HG02642 (cell line): Measurements from ENCODE around the gene LEFTY1.
"Not testable (repeated sequence)": the region's sequence is repeated elsewhere in the genome, so short reads cannot be mapped to it uniquely, and the experiment has no call there.

Source experiments
- ATAC-seq: cut with Tn5 transposase; IDR thresholded peaks from one replicate; pipeline ENCODE4 v1.9.1; 2021; ENCODE audit warnings: mild to moderate bottlenecking; ENCODE audit not compliant: unreplicated experiment, poor library complexity

Gene LEFTY1

GRCh38 chr1:225890346-225891228 is 1.6 kb upstream of the LEFTY1 start:
- ATAC-seq, result no peak

- ATAC-seq, result no peak
Observed at GRCh38 chr1:225889743-225890142, 797 bp upstream of the LEFTY1 start.

DNA sequence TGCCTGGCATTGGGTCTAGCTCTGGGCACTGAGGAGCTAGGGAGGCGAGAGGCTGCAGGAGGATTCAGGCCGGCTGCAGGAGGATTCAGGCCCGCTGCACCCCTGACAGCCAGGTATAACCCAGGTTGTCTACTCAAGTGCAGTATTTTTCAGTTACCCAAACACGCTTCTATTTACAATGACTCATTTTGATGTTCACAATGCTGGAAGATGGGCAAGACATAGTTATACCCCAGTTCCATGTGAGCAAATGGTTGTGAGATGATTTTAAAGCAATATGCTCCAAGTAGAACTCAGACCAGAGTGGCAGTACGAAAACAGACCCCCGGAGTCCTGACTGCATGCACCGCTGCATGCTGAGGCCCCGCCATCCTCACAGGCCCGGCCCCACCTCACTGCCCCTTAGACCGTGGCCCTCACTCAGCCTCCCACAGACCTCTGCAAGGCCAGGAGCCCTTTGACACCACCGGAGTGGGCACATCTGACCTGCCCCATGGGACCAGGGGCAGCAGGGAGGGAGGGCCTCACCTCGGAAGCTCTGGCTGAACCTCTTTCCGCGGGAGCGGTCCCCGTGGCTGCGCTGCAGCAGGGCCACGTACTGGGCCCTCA is 553 bp downstream of the LEFTY1 start:
- ATAC-seq, result no peak

DNA sequence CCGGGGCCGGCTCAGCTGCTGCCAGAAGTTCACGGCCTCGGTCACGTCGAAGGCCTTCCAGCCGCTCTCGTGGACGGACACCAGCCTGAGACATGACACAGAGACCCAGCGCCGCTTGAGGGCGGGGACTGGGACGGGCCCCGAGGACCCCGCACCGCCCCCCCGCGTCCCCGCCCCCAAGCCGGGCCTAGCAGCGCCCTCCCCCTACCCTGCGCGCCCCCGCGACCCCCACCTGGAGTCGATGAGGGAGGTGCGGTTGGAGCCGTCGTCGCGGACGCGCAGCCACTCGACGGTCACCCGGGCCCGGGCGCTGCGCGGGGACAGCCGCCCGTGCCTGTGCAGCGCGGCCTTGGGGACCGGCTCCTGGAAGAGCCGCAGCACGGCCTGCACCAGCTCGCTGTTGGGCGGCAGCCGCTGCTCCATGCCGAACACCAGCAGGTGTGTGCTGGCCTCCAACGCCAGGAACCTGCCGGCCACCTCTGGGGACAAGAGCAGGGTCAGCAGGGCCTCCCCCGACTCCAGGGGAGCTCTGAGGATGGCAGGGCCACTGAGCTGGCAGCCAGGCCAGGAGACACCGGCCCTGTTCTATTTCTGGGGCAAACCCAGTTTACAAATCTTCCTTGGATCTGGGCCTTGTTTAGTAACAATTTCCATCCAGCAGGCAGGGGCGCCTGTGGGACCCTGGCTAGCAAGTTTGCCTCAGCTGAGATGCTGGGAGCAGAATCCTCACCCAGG is 1.2 kb downstream of the LEFTY1 start:
- not testable (repeated sequence) for ATAC-seq

DNA sequence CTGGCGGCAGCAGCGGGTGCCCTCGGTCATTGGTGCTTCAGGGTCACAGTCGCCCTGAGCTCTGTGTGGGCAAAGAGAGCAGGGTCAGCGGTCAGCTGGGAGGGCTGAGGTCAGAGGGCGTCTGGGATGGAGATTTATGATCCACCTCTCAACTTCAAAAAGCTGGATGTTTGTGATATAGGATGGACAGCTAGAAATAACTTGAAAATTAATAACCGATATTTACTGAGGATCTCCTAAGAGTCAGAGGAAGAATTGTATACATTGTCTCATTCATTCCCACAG is 2.0 kb downstream of the LEFTY1 start:
- ATAC-seq, result no peak

- ATAC-seq, result no peak
Observed at GRCh38 chr1:225886159-225887029, 2.6 kb downstream of the LEFTY1 start.

GRCh38 chr1:225885336-225885735 is 3.6 kb downstream of the LEFTY1 start:
- no peak for ATAC-seq

DNA sequence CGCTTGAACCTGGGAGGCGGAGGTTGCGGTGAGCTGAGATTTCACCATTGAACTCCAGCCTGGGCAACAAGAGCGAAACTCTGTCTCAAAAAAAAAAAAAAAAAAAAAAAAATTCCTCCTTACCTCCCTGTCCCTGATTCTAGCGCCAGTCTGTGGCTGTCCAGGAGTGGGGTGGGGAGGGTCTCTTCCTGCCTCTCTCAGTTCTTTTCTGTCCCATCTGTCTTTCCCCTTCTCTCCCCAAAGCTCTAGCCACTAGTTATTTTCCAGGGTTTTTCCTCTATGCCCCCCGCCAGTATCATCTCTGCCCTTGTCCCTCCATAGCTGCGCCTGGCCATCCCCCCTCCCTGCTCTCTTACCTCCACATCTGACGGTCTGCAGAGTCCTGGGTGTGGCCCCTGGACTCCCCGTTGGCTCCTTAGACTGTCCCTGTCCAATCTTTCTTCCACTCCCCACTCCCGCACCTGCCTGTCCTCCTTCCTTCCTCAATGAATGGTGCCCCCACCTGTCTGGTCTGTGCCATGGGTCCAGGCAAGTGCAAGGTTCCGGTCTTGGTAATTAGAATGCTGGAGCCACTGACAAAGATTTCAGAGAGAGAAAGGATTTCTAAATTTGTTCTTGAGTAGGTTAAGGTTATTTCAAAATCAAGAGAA is 5.2 kb downstream of the LEFTY1 start:
- ATAC-seq, result no peak

- ATAC-seq, result peak; percentile 33
Observed at GRCh38 chr1:225882694-225883615, 6.0 kb downstream of the LEFTY1 start.

GRCh38 chr1:225881959-225882693 is 6.8 kb downstream of the LEFTY1 start, which contains the start of gene TMEM63A:
TMEM63A (minus strand) TSS chr1:225882380; CDS start chr1:225877580, 4,800 bp downstream.
- ATAC-seq, result peak; percentile 77

- ATAC-seq, result peak; percentile 27
Observed at GRCh38 chr1:225881081-225881958, 7.6 kb downstream of the LEFTY1 start.

DNA sequence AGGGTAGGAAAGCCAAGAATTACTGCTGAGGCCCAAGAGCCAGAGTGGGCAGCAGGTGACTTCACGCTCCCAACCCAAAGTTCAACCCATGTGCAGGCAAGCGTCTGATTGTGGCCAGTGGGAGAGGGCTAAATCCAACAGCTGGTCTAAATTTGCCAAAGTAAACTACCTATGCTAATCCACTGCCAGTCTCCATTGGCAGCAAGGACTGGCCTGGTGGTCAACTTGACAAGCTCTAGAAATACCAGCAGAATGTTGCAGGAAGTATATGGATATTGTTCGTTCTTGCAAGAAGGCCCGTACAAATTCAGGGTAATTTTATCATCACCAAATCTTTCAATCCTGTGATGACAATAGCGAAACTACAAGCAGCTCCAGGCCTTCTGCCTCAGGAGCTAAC is 8.3 kb downstream of the LEFTY1 start:
- ATAC-seq, result no peak

DNA sequence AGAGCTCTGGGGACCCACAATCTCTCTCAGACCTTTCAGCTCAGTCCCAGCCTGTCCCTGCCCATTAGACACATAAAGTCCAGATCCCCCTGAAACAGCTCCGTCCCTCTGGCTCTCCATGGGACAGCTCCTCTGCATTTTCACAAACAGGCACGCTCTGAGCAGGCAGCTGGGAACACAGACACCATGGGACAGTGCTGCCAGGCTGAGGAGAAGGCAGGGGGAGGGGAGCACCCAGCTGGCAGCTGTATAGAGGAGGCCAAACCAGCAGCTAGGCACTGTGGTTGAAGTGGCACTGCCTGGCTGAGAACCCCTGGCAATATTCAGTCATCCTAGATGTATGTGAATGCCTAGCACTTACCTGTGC is 8.7 kb downstream of the LEFTY1 start:
- ATAC-seq, result no peak

GRCh38 chr1:225879521-225880221 is 9.3 kb downstream of the LEFTY1 start:
- no peak for ATAC-seq

DNA sequence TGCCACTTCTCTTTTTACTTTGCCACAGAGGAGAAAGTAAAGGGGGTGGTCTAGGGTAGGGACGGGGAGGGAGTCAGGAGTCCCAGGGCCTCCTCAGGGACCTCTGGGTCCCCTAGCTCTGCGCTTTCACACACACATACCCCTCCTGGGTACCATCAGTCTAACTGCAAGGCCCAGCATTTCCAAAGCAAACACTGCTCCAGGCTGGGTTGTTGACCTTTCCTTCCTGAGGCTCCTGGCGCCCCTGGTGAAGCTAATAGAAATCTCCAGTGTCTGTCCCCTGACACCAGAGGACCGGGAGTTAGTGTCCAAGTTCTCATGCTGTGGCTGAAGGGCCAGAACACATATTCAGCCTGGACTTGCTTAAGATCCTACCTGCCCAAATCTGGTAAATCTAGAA is 10.7 kb downstream of the LEFTY1 start:
- ATAC-seq, result no peak

DNA sequence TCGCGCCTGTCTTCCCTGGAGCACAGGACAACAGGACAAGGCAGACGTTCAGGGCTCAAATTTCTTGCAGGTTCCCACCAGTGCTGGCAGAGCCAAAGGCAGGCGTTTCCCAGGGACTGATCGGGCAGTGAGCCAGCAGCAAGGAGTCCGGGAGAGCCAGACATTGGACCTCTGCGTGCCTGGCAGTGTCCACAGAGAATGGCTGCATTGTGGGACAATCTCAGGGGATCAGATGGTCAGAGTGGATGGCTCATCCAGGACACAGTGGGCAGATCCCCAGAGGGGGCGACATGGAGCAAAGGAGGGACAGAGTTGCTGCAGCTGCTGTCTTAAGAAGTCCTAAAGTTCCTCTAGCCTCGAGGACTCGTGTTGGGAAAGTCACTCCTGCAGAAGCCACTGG is 11.4 kb downstream of the LEFTY1 start:
- ATAC-seq, result no peak
